Measurements from ENCODE around the gene TSPAN17.
"Not testable (repeated sequence)": the region's sequence is repeated elsewhere in the genome, so short reads cannot be mapped to it uniquely, and the experiment has no call there.

The TSPAN17 gene, protein sequence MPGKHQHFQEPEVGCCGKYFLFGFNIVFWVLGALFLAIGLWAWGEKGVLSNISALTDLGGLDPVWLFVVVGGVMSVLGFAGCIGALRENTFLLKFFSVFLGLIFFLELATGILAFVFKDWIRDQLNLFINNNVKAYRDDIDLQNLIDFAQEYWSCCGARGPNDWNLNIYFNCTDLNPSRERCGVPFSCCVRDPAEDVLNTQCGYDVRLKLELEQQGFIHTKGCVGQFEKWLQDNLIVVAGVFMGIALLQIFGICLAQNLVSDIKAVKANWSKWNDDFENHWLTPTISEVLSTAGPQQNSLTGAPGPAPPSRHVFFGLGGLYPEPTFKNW

DNA sequence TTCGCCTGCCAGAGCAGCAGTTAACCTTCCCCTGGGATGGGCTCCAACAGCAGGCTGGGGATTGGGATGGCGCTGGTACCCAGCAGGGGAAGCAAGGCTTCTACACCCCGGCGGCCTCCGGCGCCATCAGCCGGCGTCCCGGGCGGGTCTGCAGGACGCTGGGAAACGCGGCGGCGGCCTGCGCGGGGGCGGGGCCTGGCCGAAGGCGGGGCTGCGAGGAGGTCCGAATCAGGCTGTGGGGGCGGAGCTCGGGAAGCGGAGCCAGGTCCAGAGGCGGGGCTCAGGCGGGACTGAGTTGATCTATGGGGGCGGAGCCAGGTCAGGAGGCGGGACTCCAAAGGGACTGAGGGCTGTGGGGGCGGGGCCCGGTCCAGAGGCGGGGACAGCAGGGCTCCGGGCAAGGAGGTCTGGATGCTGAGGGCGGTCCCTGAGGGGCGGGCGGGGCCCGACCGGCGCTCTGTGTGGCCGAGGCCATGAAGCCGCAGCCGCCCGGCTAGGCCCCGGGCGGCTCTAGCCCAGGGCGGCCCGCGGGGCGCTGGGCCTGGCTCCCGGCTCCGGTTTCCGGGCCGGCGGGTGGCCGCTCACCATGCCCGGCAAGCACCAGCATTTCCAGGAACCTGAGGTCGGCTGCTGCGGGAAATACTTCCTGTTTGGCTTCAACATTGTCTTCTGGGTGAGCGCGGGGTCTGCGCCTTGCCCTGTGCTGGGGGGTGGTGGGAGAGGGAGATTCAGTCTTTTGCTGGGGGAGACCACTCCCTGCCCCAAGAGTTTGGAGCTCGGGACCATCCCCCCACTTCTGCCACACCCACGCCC, at the start of gene TSPAN17:
Gene TSPAN17 (plus strand): TSS at position 455 of the 813 bp plus-strand sequence. CDS start 132 bp downstream, at position 587.
- peak; percentile 96 for DNase-seq (ENCODE audit: low read depth, low spot score)

DNA sequence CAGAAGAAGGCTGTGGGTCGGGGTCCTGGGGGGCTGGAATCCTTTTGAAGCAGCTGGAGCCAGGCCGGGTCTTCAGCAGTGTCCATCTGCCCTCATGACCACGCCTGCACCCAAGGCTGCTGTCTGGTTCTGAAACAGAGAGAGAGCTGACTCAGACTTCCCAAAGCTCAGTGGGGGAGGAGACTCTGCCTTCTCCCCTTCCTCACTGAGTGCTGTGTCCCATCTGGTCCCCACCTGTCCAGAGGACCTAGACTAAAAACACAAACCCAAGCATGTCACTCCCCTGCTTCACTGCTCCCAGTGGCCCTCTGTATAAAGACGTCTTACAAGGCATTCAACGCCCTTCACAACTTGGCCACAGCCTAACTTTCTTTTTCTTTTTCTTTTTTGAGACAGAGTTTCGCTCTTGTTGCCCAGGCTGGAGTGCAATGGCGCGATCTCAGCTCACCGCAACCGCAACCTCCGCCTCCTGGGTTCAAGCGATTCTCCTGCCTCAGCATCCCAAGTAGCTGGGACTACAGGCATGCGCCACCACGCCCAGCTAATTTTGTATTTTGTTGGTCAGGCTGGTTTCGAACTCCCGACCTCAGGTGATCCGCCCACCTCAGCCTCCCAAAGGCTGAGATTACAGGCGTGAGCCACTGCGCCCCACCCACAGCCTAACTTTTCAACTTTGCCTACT, 47.4 kb upstream of the TSPAN17 start:
- not testable (repeated sequence) for DNase-seq (ENCODE audit: low read depth, low spot score)

DNA sequence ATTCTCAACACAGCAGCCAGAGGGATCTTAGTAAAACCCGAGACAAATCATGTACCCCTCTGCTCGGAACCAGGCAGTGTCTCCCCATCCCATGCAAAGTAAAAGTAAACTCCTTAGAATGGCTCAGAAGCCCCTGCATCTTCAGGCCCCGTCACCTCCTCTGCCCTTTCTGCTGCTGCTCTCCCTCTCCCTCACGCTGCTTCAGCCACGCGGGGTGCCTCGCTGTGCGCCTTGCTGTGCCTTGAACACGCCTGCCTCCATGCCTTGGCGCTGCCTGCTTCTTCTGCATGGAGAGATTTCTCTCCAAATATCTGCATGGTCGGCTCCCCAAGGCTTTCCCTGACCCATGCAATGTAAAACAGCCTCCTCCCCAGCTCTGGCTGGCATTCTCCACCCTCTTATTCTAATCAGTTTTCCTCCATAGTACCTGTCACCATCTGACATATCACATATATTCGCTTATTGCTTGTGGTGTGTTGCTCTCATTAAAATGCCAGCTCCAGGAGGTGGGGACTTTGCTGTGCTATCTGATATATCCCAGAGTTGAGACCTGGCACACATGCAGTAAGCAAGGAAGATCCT, 45.3 kb upstream of the TSPAN17 start:
- no peak for DNase-seq (ENCODE audit: low read depth, low spot score)

DNA sequence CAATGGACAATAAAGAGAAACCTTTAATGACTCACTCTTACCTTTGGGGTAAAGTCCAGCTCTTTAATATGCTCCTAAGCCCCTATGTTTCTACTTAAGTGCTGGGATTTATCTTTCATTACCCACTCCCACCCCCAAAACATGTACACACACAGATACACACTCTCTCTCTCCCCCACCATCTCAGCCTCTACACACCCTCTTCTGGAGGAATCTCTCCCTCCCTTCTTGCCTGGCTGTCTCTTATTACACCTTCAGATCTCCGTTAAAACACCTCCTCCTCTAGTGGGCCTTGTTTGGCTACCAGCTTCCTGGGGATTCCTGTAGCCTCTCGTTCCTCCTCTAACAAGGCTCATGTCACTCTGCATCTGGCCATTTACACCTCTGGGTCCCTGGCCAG, 44.2 kb upstream of the TSPAN17 start:
- no peak for DNase-seq (ENCODE audit: low read depth, low spot score)

DNA sequence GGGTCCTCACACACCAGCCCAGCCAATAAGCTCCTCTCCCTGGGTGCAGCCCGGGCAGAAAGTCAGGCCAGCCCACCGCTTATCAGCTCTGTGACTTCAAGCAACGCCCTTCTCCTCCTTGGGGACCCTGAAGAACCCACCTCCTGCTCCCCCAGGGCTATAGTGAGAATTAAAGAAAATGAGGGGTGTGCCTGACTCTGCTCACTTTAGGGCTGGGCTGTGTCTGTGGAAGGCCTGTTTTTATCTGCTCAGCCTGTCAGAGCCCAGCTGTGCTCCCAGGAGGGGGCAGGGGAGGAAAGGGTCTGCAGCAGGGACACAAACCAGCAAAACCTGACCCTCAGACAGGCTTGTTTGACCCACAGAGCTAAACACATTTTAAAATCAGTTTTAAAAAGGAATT, 41.3 kb upstream of the TSPAN17 start:
- no peak for DNase-seq (ENCODE audit: low read depth, low spot score)

DNA sequence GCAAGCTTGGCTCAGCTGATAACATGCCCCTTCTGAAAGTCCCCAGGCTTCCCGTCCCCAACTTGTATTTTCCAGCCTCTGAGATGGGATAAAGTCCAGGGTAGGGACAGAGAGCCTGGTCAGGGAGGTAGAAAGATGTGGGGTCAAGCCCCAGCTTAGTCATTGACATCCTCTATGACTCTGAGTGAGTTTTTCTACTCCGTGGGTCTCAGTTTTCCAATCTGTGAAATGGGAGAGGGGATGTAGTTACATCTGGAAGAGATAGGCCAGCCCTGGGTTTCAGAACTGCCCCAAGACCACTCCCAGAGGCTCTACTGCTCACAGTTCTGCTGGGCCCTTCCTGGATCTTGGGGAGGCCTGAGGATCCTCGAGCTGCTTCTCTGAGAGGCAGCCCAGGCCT, 40.4 kb upstream of the TSPAN17 start:
- no peak for DNase-seq (ENCODE audit: low read depth, low spot score)

DNA sequence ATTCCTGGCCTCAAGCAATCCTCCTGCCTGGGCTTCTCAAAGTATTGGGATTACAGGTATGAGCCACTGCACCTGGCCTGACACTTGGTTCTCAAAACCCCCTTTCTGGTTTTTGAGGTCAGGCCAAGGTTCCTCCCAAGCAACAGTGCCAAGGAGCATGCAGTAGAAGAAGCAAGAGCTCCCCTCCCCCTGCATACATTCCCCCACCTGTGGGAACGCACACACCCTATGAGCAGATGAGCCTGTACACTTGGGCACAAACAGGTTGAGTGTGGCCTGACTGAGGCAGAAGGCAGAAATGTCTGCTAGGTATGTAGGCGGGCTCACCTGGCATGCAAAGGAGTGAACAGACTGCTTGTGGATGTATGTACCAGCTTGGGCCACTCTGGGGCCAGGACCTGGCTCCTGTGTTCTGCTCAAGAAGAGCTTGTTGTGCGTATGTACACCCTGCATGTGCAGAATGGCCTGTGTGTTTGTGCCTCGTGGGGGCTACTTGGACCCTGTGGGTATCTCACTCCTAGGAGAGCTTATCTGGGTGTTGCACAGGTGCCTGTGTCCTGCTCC, 39.1 kb upstream of the TSPAN17 start:
- no peak for DNase-seq (ENCODE audit: low read depth, low spot score)

DNA sequence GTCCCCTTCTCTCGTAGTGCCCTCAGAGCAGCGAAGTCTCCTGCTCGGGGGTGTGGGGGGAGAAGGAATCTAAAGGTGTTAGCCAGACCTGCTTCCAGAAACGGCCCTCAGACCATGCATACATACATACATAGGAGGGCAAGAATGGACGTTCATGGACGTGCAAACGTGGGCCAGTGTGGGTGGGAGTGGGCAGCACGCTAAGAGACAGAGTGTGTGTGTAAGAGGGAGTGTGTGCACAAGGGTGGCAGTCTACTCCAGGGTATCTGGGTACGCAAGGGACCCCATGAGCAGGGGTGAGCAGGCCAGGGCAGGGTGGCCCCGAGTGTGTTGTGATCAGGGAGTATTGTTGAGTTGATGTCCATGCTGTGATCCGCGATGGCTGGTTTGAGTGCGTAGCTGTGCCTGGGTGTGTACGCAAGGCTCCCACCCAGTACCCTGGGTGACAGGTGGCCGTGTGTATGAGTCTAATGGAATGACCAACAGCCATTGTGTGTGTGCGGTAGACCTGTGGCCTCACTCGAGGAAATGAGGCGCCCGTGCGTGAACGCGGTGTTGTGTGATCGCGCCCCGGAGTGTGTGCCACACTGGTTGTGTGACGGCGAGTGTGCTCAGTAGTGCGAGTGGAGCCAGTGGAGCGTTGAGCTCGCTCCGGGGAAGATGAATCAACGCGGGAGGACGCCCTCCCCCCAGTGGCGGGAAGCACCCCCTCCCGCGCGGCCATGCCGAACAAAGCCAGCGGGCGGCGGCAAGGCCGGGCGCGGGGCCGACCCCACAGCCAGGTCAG, 38.2 kb upstream of the TSPAN17 start:
- no peak for DNase-seq (ENCODE audit: low read depth, low spot score)

DNA sequence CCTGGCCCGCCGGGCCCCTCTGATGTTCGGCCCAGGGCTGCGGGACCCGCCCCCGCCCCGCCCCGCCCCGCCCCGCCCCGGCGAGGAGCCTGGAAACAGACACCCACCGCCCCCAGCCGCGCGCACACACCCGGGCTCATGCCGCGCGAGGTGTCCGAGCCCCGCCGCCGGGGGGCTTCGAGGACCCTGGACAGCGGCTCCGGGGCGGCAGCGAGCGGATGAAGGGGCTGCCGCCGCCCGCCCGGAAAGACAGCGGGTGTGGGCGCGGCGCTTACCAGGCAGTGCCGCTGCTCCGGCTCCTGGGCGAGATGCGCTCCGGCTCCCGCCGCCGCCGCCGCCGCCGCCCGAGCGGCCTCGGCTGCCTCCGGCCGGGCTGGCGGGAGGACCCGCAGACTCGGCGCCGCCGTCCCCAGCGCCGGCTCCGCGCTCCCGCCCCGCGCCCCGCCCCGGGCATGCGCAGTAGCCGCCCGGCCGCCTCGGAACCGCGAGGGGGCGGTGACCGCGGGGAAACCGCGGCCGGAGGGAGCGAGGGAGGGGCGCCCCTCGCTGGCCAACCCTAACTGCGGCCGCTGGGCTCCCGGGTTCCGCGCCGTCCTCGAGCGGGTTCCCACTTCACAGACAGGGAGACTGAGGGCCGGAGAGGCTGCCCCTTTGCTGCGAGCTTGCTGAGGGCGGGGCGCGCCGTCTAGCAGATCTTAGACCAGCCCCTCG, 37.4 kb upstream of the TSPAN17 start, which contains the start of gene GPRIN1:
Gene GPRIN1 (minus strand): TSS at position 433 of the 711 bp plus-strand sequence. CDS start 10,322 bp downstream, outside the sequence.
- DNase-seq (ENCODE audit: low read depth, low spot score) = no peak

DNA sequence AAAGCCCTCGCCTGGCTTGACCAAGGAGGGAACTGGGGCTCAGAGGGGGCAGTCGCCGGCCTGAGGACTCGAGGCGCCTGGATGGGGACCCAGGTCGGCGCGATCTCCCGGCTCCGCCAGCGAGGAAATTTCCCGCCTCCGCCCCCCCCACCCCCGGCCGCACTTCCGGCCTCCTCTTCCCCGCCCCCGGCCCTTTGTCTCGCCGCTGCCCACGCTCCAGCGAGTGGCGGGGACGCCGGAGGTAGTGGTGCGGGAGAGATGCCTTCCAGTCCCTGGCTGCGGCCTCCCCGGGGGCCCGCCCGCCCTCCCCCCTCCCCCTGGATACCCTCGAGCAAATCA, 36.9 kb upstream of the TSPAN17 start:
- no peak for DNase-seq (ENCODE audit: low read depth, low spot score)

DNA sequence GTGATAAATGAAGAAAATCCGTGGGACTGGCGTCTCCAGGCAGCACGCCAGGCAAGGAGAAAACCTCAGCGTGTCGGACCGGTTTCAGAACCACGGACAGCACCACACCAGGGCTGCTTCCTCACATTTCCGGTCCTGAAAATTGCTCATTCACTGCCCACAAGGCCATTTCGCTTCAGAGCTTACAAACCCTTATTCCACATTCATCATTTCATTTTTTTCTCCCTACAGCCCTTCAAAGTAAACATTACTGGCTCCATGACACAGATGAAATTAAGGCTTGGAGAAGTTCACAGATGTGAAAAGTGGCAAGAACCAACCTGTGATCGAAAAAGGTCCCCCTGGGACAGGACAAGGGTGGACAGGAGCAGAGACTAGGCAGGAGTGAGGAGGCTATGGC, 35.8 kb upstream of the TSPAN17 start:
- DNase-seq (ENCODE audit: low read depth, low spot score) = no peak

DNA sequence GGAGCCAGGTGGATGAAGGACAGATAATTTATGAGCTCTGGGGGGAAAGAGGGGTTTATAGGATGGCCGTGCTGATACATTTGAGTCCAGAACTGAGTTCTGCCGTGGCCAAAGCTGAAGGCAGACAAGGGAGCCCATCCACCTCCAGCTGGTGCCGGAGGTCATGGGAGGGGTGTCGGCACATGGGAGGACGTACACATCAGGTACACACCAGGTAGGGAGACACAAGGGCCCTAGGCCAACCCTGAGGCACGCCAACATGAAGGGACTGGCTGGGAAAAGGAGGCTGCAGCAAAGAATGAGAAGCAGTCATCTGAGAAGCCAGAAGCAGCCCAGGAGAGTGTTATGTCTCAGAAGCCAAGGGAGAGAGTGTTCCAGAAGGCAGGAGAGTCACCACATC, 35.3 kb upstream of the TSPAN17 start:
- no peak for DNase-seq (ENCODE audit: low read depth, low spot score)

DNA sequence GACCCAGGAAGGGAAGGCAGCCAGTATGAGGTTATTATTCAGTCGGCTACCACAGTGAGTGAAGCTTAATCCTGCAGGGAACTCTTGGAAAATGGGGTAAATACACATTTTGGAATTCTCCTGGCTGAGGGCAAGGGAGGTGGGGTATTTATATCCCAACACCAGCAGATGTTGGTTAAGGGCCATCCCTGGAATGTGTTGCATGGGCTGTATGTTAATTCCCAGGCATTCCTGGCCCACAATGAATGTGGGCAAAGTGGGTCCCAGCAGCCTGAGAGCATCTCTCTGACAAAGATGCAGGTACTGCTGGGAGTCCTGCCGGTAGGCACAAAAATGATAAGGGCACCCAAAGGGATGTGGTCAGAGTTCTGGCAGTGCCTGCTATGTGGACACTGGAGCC, 34.4 kb upstream of the TSPAN17 start:
- DNase-seq (ENCODE audit: low read depth, low spot score) = no peak

DNA sequence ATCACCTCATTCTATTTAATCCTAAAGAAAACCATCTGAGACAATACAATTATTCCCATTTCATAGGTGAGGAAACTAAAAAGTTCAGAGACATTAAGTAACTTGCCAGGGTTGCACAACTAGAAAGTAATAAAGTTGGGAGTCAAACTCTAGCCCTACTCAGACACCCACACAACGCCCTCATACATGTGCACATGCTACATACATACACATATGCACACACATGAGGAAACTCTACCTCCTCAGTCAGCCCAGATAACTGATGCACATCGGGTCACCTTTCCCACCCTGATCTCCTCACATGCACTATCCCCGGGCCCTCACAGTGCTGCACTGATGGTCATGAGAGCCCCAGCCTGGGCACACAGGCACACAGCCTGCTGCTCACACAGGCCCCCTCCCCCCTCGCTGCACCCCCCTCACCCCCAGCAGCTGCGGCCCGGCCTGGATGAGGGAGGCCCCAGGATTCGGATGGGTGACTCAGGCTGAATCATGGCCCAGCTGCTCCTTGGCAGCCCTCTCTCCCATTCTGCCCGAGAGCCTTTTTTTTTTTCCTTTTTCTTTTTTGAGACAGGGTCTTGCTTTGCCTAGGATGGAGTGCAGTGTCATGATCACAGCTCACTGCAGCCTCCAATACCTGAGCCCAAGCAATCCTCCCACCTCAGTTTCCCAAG, 32.3 kb upstream of the TSPAN17 start:
- no peak for DNase-seq (ENCODE audit: low read depth, low spot score)

DNA sequence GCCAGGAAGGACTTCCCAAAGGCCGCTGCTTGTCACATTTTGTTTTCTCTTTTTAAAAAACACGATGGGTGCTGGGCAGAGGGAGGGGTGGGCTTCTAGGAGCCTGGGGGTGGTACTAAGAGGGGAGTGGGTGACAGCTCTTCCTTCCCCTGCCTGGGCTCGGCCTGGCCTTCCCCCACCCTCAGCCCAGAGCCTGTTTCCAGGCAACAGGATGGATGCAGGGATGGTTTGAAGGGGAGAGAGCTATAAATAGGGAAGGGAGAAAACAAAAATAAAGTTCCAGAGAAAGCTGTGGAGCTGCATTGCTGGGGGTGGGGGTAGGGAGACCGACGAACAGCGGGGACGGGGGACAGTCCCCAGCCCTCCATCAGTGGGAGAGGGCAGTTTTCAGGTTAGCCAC, 30.8 kb upstream of the TSPAN17 start:
- no peak for DNase-seq (ENCODE audit: low read depth, low spot score)

DNA sequence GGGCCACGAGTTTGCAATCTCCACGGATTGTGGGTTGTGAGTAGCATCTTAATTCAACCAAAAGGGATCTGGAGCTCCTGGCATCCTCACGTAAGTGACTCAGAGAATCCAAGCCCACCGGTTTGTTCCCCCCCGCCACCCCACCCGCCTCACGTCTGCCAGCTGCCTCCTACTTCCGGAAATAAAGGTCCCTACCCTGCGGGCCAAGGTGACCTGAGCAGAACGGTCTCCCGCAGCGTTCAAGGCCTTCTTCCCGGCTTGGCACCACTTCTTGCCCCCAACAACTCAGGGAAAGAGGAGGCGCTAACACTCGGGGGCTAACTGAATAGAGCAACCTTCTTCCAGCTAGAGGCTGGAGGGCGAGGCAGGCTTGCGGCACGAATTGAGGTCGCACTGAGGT, 28.5 kb upstream of the TSPAN17 start:
- no peak for DNase-seq (ENCODE audit: low read depth, low spot score)

DNA sequence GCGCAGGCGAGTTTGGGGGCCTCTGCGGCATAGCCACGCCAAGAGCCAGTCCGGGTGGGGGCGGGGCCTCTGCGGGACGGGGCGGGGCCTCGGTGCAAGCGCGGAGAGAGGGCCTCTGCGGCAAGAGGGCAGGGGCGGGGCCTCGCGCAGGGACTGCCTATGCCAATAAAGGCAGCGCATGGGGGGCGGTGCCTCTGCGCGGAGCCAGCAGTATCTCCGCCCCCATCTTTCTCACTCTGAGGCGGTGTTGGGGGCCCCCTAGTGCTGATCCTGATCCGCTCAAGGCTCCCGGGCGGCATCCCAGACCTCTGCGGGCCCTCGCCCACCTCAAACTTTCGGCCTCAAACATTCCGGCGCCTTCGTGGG, 28.1 kb upstream of the TSPAN17 start:
- peak; percentile 65 for DNase-seq (ENCODE audit: low read depth, low spot score)

DNA sequence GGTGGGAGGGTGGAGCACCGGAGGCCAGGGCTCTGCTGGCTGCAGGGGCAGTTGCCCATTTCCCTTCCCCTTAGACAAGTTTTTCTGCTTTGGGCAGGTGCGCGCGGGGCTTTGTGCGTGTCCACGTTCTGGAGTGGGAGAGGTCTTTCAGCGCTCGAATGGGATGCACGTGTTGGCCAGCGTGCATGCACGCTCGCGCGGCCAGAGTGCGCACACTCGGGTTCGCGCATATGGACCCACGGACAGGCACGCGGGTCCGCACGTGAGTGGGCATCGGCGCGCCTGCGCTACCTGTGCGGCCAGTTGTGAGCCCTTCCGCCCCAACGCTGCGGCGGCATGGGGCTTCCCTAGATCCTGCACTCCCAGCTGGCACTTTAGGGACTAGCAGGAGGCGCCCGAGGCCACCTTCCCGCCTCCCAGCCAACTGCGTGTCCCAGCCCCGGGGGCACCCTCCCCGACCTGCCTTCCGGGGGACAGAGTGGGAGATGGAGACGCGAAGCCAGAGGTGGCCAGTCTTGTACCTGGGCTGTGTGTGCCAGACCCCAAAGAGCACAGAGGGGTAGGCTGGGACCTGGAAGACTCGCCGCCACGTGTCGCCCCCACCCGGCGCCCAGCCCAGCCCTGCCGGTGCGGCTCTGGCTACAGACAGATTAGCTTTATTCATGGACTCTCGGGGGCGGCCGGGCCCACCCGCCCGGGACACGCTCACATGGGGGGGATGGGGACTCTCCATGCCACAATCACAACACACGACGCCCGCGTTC, 27.5 kb upstream of the TSPAN17 start:
- DNase-seq (ENCODE audit: low read depth, low spot score) = no peak

DNA sequence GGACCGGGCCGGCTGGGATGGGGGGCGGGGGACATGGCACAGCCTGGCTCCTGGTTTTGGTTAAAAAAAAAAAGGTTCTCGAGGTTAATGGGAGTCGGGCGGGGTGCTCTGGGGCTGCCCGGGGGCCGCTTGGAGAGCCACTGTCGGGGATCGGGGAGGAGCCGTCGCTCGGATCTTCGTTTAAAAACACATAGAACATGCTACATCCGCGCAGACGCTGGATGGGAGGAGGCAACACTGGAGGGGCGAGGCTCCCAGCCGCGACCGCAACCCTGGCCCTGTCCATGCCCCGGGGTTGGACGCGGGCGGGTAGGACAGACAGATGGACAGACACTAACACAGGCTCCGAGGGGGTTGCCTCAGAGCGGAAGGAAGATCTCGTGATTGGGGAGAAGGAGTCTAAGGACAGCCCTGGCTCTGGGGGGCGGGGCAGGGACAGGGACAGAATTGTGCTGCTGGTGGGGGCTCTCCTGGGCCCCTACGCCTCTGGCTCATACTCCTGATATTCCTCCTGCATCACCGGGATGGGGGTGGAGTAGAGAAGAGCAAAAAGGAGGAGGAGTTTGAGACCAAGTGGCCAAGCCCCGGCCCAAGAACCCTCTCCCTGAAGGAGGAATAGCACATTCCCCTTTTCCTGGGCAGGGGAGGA, 26.8 kb upstream of the TSPAN17 start:
- DNase-seq (ENCODE audit: low read depth, low spot score) = no peak

Measured in activated naive CD8-positive, alpha-beta T cell treated with anti-CD3 and anti-CD28 coated beads, Interleukin-2, amount 50 U/mL, for 16 hours (primary cell).